Smooth muscle cell (in vitro differentiated cells): ENCODE results near the gene FLT1. TPM values are rescaled to one million over a fixed set of nuclear protein-coding genes. Genes with fewer than 3 reads are reported as not detected.

ENCODE experiments used
- DNase-seq: peaks from one replicate; lab custom pipeline; 2025; ENCODE audit not compliant: unreplicated experiment; lab: John Stamatoyannopoulos, UW
- H2AFZ ChIP-seq: fragments of 200-600 bp; sonication (generic); 2 replicates; pipeline ENCODE4 v1.6.0; 2016; ENCODE audit warnings: antibody characterized with exemption, low read depth, mild to moderate bottlenecking
- H3F3A ChIP-seq: fragments of 200-600 bp; sonication (generic); 2 replicates; pipeline ENCODE4 v1.6.0; 2017; ENCODE audit warnings: antibody characterized with exemption, low read depth
- H3K27ac ChIP-seq: fragments of 200-600 bp; sonication (generic); 2 replicates; pipeline ENCODE4 v1.5.1; 2016; ENCODE audit warnings: low read depth, mild to moderate bottlenecking
- H3K27me3 ChIP-seq: fragments of 200-600 bp; sonication (generic); 2 replicates; pipeline ENCODE4 v1.6.1; 2016; ENCODE audit warnings: low read depth, mild to moderate bottlenecking
- H3K36me3 ChIP-seq: fragments of 200-600 bp; sonication (generic); 2 replicates; pipeline ENCODE4 v1.5.1; 2016; ENCODE audit warnings: low read depth
- H3K4me1 ChIP-seq: fragments of 200-600 bp; sonication (generic); 2 replicates; pipeline ENCODE4 v1.5.1; 2016; ENCODE audit warnings: low read depth
- H3K4me2 ChIP-seq: fragments of 200-600 bp; sonication (generic); 2 replicates; pipeline ENCODE4 v1.6.0; 2016; ENCODE audit warnings: mild to moderate bottlenecking
- H3K4me3 ChIP-seq: fragments of 200-600 bp; sonication (generic); 2 replicates; pipeline ENCODE4 v1.5.1; 2016; ENCODE audit warnings: mild to moderate bottlenecking
- H3K79me2 ChIP-seq: fragments of 200-600 bp; sonication (generic); 2 replicates; pipeline ENCODE4 v1.6.0; 2016; ENCODE audit warnings: low read depth, mild to moderate bottlenecking
- H3K9ac ChIP-seq: fragments of 200-600 bp; sonication (generic); 2 replicates; pipeline ENCODE4 v1.6.0; 2016; ENCODE audit warnings: low read depth
- H3K9me3 ChIP-seq: fragments of 200-600 bp; sonication (generic); replicated peaks from 2 replicates; pipeline ENCODE4 v1.5.1; 2016; ENCODE audit warnings: low read depth
- H4K20me1 ChIP-seq: fragments of 200-600 bp; sonication (generic); 2 replicates; pipeline ENCODE4 v1.6.0; 2016; ENCODE audit warnings: low read depth
- CTCF ChIP-seq: fragments of 200-600 bp; sonication (generic); IDR thresholded peaks from 2 replicates; pipeline ENCODE4 v1.5.1; 2017; ENCODE audit warnings: borderline replicate concordance, mild to moderate bottlenecking, antibody characterized with exemption; ENCODE audit not compliant: insufficient read depth, poor library complexity, severe bottlenecking
- WGBS: methylation state at CpG from one replicate; pipeline ENCODE4 v1.1.7; 2016; ENCODE audit warnings: low lambda C conversion rate; 5-methylcytosine and 5-hydroxymethylcytosine counted together
- polyA plus RNA-seq: library from polyadenylated mRNA; unstranded; fragments of >200 nt; fragmentation: Nextera tagmentation; extraction: Ambion mirVana; gene quantifications from 2 replicates; pipeline ENCODE4 v1.2.1, GENCODE V29; 2016
- total RNA-seq: library from RNA; depleted of rRNA; stranded (reverse); fragments of >200 nt; gene quantifications from 2 replicates; pipeline ENCODE4 v1.2.3, GENCODE V29; 2014

Gene FLT1
- total and polyA plus RNA-seq, 2 experiments from 2014 or later: 495 to 738 TPM

DNA sequence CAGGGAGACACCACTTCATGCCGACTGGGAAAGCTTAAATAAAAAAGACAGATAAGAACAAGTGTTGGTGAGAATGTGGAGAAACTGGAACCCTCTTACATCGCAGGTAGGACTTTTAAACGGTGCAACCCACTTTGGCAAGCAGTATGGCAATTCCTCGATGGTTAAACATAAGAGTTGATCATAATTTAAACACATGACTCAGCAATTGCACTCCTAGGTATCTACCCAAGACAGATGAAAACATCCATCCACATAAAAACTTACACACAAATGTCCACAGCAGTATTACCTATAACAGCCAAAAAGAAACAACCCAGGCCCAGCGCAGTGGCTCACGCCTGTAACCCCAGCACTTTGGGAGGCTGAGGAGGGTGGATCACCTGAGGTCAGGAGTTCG lies 21.9 kb downstream of the FLT1 start:
- H3K4me3 ChIP-seq: no peak overlapping the region
- peak overlapping the region; percentile 52 for H3K4me2 ChIP-seq
- H3K36me3 ChIP-seq: no peaks in the 10 kb centered on the region
- H3K79me2 ChIP-seq: peaks cover 98% of the 10 kb centered on the region
- H3K27ac ChIP-seq: peak overlapping the region; percentile 81
- H3K9me3 ChIP-seq: no peaks in the 10 kb centered on the region
- H3F3A ChIP-seq: peaks cover 34% of the 10 kb centered on the region
- no peak overlapping the region for H2AFZ ChIP-seq
- no peak overlapping the region for H3K9ac ChIP-seq
- H3K4me1 ChIP-seq: peaks cover 34% of the 10 kb centered on the region
- no peak for TF ChIP-seq CTCF
- H3K27me3 ChIP-seq: no peaks in the 10 kb centered on the region
- WGBS: 65% methylated on average over 7 of the region's 7 CpGs
- H4K20me1 ChIP-seq: peaks cover 100% of the 10 kb centered on the region
- no peak for DNase-seq

- no peak for DNase-seq
- H3K9ac ChIP-seq: no peak overlapping the region
- peaks cover 20% of the 10 kb centered on the region for H3K4me1 ChIP-seq
- H3K36me3 ChIP-seq: no peaks in the 10 kb centered on the region
- H4K20me1 ChIP-seq: peaks cover 100% of the 10 kb centered on the region
- H3K9me3 ChIP-seq: no peaks in the 10 kb centered on the region
- peaks cover 31% of the 10 kb centered on the region for H3F3A ChIP-seq
- no peaks in the 10 kb centered on the region for H3K27me3 ChIP-seq
- H3K27ac ChIP-seq: peak overlapping the region; percentile 81
- no peak for TF ChIP-seq CTCF
- H3K4me2 ChIP-seq: peak overlapping the region; percentile 24
- H3K79me2 ChIP-seq: peaks cover 96% of the 10 kb centered on the region
- H2AFZ ChIP-seq: no peak overlapping the region
- WGBS: 68% methylated on average over 2 of the region's 2 CpGs
- H3K4me3 ChIP-seq: no peak overlapping the region
These were observed 23.5 kb downstream of the FLT1 start for GRCh38 chr13:28471421-28471820.

DNA sequence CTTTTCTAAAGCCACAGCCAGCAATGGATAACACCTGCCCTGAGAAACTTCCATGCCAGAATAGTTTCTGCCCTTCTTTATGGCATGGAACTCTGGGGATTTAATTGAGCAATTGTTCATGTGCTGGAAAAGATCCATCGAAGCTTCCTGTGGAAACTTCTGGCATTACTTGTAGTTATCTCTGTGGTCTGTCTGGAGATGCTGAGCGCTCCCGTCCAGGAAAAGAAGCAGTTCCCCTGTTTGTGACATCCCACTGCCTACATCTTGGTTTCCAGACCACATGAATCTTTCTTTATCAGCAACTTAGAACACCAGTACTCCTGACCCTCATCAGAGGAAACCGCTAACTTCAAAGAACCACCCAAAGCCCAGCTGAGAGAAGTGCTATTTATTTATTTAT lies 24.6 kb downstream of the FLT1 start:
- Histone ChIP-seq H3K79me2 (peaks cover 96% of the 10 kb centered on the region), H2AFZ (no peak overlapping the region), H3K9ac (no peak overlapping the region), H3K27ac (peak overlapping the region; percentile 81), H4K20me1 (peaks cover 100% of the 10 kb centered on the region), H3K4me1 (peaks cover 9% of the 10 kb centered on the region), H3K4me3 (no peak overlapping the region), H3K4me2 (peak overlapping the region; percentile 24), H3F3A (peaks cover 21% of the 10 kb centered on the region), H3K27me3 (no peaks in the 10 kb centered on the region), H3K9me3 (no peaks in the 10 kb centered on the region), H3K36me3 (no peaks in the 10 kb centered on the region)
- WGBS: 23% methylated on average over 4 of the region's 4 CpGs
- no peak for DNase-seq
- TF ChIP-seq CTCF: no peak

GRCh38 chr13:28469316-28469715 lies 25.6 kb downstream of the FLT1 start:
- 66% methylated on average over 6 of the region's 6 CpGs for WGBS
- Histone ChIP-seq H3K27me3 (no peaks in the 10 kb centered on the region), H3K9me3 (no peaks in the 10 kb centered on the region), H3K9ac (no peak overlapping the region), H3K4me3 (no peak overlapping the region), H4K20me1 (peaks cover 100% of the 10 kb centered on the region), H2AFZ (no peak overlapping the region), H3K4me2 (no peak overlapping the region), H3K36me3 (peaks cover 1% of the 10 kb centered on the region), H3F3A (peaks cover 20% of the 10 kb centered on the region), H3K4me1 (no peaks in the 10 kb centered on the region), H3K27ac (peak overlapping the region; percentile 48), H3K79me2 (peaks cover 96% of the 10 kb centered on the region)
- DNase-seq: no peak
- TF ChIP-seq CTCF: no peak
